Sigmoid colon (tissue), 7 donors: ENCODE data around the gene SULT6B1. TPM values are rescaled to one million over a fixed set of nuclear protein-coding genes. Genes with fewer than 3 reads are reported as not detected.

ENCODE experiments used
- DNase-seq: peaks from one replicate; pipeline ENCODE4 v3.0.0-alpha.2; 2019
- H3K27ac ChIP-seq, 4 donors: fragments of 200-600 bp; sonication (generic); one replicate each; pipeline ENCODE4 v1.5.1; 2016 to 2019; ENCODE audit warnings: mild to moderate bottlenecking in 1 of 4
- H3K27me3 ChIP-seq, 3 donors: fragments of 200-600 bp; sonication (generic); one replicate each; pipeline ENCODE4 v1.5.1; 2019; ENCODE audit warnings: mild to moderate bottlenecking in 1 of 3
- H3K36me3 ChIP-seq, 4 donors: fragments of 200-600 bp; sonication (generic); one replicate each; pipeline ENCODE4 v1.5.1; 2016 to 2019
- H3K4me1 ChIP-seq, 4 donors: fragments of 200-600 bp; sonication (generic); one replicate each; pipeline ENCODE4 v1.5.1; 2017 to 2019
- H3K4me3 ChIP-seq, 4 donors: fragments of 200-600 bp; sonication (generic); one replicate each; pipeline ENCODE4 v1.5.1; 2017 to 2019; ENCODE audit warnings: mild to moderate bottlenecking in 2 of 4, moderate library complexity in 1 of 4
- H3K9me3 ChIP-seq, 4 donors: fragments of 200-600 bp in 3 of 4; sonication (generic) in 3 of 4; one replicate each; pipeline versions ENCODE4 v1.5.1 to v1.6.1; 2013 to 2019
- EP300 ChIP-seq, 4 donors: sonication (generic); formaldehyde crosslinking; IDR thresholded peaks; one replicate each; pipeline ENCODE4 v1.6.1; 2017; ENCODE audit warnings: antibody characterized with exemption in 4 of 4
- POLR2A ChIP-seq, 2 donors: fragments of 450-650 bp; IDR thresholded peaks; one replicate each; pipeline ENCODE4 v1.6.1; 2016; ENCODE audit warnings: antibody characterized with exemption in 2 of 2, mild to moderate bottlenecking in 2 of 2, moderate library complexity in 2 of 2
- POLR2AphosphoS5 ChIP-seq, 4 donors: sonication (generic); formaldehyde crosslinking; IDR thresholded peaks; one replicate each; pipeline ENCODE4 v1.6.1; 2017; ENCODE audit warnings: antibody characterized with exemption in 4 of 4
- WGBS, 2 donors: extraction: QIAGEN DNeasy Blood & Tissue Kit; methylation state at CpG; one replicate each; pipeline ENCODE4 v1.1.7; 2013; 5-methylcytosine and 5-hydroxymethylcytosine counted together
- intact Hi-C: fragments of 100-400 bp; cut with DNase I; formaldehyde crosslinking; loops from one replicate; pipeline ENCODE4 v1.15.1; 2023
- polyA plus RNA-seq, 3 donors: library from polyadenylated mRNA; stranded (reverse); fragments of 200-250 nt; gene quantifications; one replicate each; pipeline ENCODE4 v1.2.3, GENCODE V29; 2013
- total RNA-seq, 4 donors: library from RNA; depleted of rRNA; stranded (reverse); fragments of >200 nt; gene quantifications; one replicate each; pipeline ENCODE4 v1.1.0, GENCODE V29; 2016
- TF ChIP-seq, protein P1 (sequence below), 4 experiments: fragments of 450-650 bp in 3 of 4; fragments of 200-600 bp in 1 of 4; IDR thresholded peaks; one replicate each; pipeline ENCODE4 v1.5.1; 2016 to 2019; ENCODE audit warnings: antibody characterized with exemption in 4 of 4, mild to moderate bottlenecking in 3 of 4, moderate library complexity in 2 of 4
- donor health status: healthy with polysubstance abuse.
- donor health status: Bipolar disorder and iron deficiency.
- donor health status: healthy.

Gene SULT6B1
- total and polyA plus RNA-seq, 7 donors = not detected

DNA sequence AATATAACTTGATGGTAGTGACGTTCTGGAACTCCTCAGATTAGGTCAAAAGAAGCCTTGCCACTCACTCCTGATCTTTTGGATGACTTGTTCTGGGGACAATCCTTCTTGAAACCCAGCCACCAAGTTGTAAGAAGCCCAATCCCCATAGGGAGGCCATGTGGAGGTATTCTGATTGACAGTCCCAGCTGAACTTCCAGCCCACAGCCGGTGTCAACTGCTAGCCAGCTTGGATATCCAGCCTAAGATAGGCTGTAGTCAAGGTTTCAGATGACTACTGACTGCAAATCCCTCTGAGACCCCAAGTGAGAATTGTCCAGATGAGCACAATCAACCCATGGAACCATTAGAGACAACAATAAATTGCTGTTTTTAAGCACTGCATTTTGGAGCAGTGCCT, 63.1 kb downstream of the SULT6B1 start:
- Histone ChIP-seq H3K4me1 (no peaks in the 10 kb centered on the region), H3K27me3 (no peaks in the 10 kb centered on the region), H3K4me3 (no peak overlapping the region), H3K9me3 (no peaks in the 10 kb centered on the region), H3K27ac (no peak overlapping the region), H3K36me3 (peaks cover 8 to 76% (median 21%) of the 10 kb centered on the region in 4 donors)
- DNase-seq = no peak
- intact Hi-C loops = no loop called here
- WGBS, 2 donors = 98% methylated on average over 2 of the region's 2 CpGs
- TF ChIP-seq POLR2AphosphoS5 (IDR thresholded peaks at IDR 0.05) = no peak

GRCh38 chr2:37119157-37119556, 69.3 kb downstream of the SULT6B1 start:
- no peak for TF ChIP-seq POLR2AphosphoS5 (IDR thresholded peaks at IDR 0.05)
- TF ChIP-seq POLR2A (IDR thresholded peaks at IDR 0.05) = no peak
- no peak for TF ChIP-seq EP300 (IDR thresholded peaks at IDR 0.05)
- TF ChIP-seq, protein P1, sequence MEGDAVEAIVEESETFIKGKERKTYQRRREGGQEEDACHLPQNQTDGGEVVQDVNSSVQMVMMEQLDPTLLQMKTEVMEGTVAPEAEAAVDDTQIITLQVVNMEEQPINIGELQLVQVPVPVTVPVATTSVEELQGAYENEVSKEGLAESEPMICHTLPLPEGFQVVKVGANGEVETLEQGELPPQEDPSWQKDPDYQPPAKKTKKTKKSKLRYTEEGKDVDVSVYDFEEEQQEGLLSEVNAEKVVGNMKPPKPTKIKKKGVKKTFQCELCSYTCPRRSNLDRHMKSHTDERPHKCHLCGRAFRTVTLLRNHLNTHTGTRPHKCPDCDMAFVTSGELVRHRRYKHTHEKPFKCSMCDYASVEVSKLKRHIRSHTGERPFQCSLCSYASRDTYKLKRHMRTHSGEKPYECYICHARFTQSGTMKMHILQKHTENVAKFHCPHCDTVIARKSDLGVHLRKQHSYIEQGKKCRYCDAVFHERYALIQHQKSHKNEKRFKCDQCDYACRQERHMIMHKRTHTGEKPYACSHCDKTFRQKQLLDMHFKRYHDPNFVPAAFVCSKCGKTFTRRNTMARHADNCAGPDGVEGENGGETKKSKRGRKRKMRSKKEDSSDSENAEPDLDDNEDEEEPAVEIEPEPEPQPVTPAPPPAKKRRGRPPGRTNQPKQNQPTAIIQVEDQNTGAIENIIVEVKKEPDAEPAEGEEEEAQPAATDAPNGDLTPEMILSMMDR (IDR thresholded peaks at IDR 0.05) = no peak
- Histone ChIP-seq H3K4me3 (no peak overlapping the region), H3K4me1 (no peaks in the 10 kb centered on the region), H3K27me3 (no peaks in the 10 kb centered on the region), H3K9me3 (no peaks in the 10 kb centered on the region), H3K27ac (no peak overlapping the region), H3K36me3 (peaks cover 0 to 81% (median 23%) of the 10 kb centered on the region in 4 donors)
- no peak for DNase-seq
- 92 to 96% methylated on average over 5 of the region's 5 CpGs for WGBS, 2 donors
- intact Hi-C loops = no loop called here

Other genes with a start within 250 kb of the SULT6B1 start
- gene STRN, start 222.1 kb downstream of the SULT6B1 start, total RNA-seq = 10 to 100 TPM; 14.9 to 20.9 (median 19.6) TPM
- 1 to 10 TPM; 7.8 to 8.8 (median 8.5) TPM for gene STRN, start 222.1 kb downstream of the SULT6B1 start, polyA plus RNA-seq
- 10 to 100 TPM; 16.6 to 24.7 (median 22.2) TPM for gene HEATR5B, start 104.3 kb downstream of the SULT6B1 start, total RNA-seq
- gene HEATR5B, start 104.3 kb downstream of the SULT6B1 start, polyA plus RNA-seq = 1 to 10 TPM; 3.0 to 8.7 (median 3.7) TPM
- gene GPATCH11, start 104.2 kb downstream of the SULT6B1 start, total RNA-seq = 10 to 100 TPM in 2 of 4 donors, 1 to 10 TPM in 2; 4.7 to 11.8 (median 7.8) TPM
- gene GPATCH11, start 104.2 kb downstream of the SULT6B1 start, polyA plus RNA-seq = 1 to 10 TPM; 3.7 to 6.2 (median 4.8) TPM
- gene EIF2AK2, start 31.7 kb downstream of the SULT6B1 start, total RNA-seq = 10 to 100 TPM; 26.9 to 38.5 (median 34.2) TPM
- gene EIF2AK2, start 31.7 kb downstream of the SULT6B1 start, polyA plus RNA-seq = 10 to 100 TPM in 1 of 3 donors, 1 to 10 TPM in 2; 4.8 to 15.5 (median 8.8) TPM
- gene CEBPZOS, start 7.8 kb upstream of the SULT6B1 start, total RNA-seq = 10 to 100 TPM; 23.0 to 42.2 (median 38.1) TPM
- 10 to 100 TPM; 24.0 to 38.8 (median 35.8) TPM for gene CEBPZOS, start 7.8 kb upstream of the SULT6B1 start, polyA plus RNA-seq
- gene CEBPZ, start 42.9 kb upstream of the SULT6B1 start, total RNA-seq = 10 to 100 TPM; 38.8 to 54.2 (median 42.8) TPM
- gene CEBPZ, start 42.9 kb upstream of the SULT6B1 start, polyA plus RNA-seq = 10 to 100 TPM; 30.7 to 47.4 (median 41.5) TPM
- 10 to 100 TPM; 26.7 to 35.0 (median 28.3) TPM for gene NDUFAF7, start 43.0 kb upstream of the SULT6B1 start, total RNA-seq
- gene NDUFAF7, start 43.0 kb upstream of the SULT6B1 start, polyA plus RNA-seq = 10 to 100 TPM in 1 of 3 donors, 1 to 10 TPM in 2; 6.7 to 10.3 (median 7.2) TPM
- gene PRKD3, start 136.2 kb upstream of the SULT6B1 start, total RNA-seq = 10 to 100 TPM; 53.9 to 78.8 (median 71.9) TPM
- gene PRKD3, start 136.2 kb upstream of the SULT6B1 start, polyA plus RNA-seq = 10 to 100 TPM in 1 of 3 donors, 1 to 10 TPM in 2; 4.4 to 11.0 (median 6.0) TPM
- gene QPCT, start 156.0 kb upstream of the SULT6B1 start, total RNA-seq = 10 to 100 TPM; 65.8 to 94.9 (median 75.0) TPM
- 1 to 10 TPM; 1.2 to 5.9 (median 2.5) TPM for gene QPCT, start 156.0 kb upstream of the SULT6B1 start, polyA plus RNA-seq